ENCODE data around the gene PCDHGA9. TPM values are rescaled to one million over a fixed set of nuclear protein-coding genes. Genes with fewer than 3 reads are reported as not detected.

Gene PCDHGA9
- total and polyA plus RNA-seq, 10 of the 15 experiments (the other 5 are each of a cell fraction or from before 2014, with no cell fraction given), result 0.08 to 0.63 (median 0.29) TPM; not detected in 2

DNA sequence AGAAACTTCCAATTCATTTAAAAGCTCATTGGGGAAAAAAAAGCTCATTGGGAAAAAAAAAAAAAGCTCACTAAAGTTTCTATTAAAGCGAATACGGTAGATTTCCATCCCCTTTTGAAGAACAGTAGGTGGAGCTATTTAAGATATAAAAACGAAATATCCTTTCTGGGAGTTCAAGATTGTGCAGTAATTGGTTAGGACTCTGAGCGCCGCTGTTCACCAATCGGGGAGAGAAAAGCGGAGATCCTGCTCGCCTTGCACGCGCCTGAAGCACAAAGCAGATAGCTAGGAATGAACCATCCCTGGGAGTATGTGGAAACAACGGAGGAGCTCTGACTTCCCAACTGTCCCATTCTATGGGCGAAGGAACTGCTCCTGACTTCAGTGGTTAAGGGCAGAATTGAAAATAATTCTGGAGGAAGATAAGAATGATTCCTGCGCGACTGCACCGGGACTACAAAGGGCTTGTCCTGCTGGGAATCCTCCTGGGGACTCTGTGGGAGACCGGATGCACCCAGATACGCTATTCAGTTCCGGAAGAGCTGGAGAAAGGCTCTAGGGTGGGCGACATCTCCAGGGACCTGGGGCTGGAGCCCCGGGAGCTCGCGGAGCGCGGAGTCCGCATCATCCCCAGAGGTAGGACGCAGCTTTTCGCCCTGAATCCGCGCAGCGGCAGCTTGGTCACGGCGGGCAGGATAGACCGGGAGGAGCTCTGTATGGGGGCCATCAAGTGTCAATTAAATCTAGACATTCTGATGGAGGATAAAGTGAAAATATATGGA, 27.9 kb downstream of the PCDHGA9 start, which contains the start of gene PCDHGA12 (continued):
- TF ChIP-seq CEBPB (IDR thresholded peaks at IDR 0.05; ENCODE audit: borderline replicate concordance in 1 of 2, low read depth in 2 of 2, low read length in 2 of 2) (no peak), IKZF1 (conservative IDR thresholded peaks at IDR 0.05) (0 out of 2 replicates have a peak, but pooled peaks have one; percentile 14), SIX5 (IDR thresholded peaks at IDR 0.05; ENCODE audit: low read depth, low read length, severe bottlenecking) (no peak)
- TF ChIP-seq, protein P1, sequence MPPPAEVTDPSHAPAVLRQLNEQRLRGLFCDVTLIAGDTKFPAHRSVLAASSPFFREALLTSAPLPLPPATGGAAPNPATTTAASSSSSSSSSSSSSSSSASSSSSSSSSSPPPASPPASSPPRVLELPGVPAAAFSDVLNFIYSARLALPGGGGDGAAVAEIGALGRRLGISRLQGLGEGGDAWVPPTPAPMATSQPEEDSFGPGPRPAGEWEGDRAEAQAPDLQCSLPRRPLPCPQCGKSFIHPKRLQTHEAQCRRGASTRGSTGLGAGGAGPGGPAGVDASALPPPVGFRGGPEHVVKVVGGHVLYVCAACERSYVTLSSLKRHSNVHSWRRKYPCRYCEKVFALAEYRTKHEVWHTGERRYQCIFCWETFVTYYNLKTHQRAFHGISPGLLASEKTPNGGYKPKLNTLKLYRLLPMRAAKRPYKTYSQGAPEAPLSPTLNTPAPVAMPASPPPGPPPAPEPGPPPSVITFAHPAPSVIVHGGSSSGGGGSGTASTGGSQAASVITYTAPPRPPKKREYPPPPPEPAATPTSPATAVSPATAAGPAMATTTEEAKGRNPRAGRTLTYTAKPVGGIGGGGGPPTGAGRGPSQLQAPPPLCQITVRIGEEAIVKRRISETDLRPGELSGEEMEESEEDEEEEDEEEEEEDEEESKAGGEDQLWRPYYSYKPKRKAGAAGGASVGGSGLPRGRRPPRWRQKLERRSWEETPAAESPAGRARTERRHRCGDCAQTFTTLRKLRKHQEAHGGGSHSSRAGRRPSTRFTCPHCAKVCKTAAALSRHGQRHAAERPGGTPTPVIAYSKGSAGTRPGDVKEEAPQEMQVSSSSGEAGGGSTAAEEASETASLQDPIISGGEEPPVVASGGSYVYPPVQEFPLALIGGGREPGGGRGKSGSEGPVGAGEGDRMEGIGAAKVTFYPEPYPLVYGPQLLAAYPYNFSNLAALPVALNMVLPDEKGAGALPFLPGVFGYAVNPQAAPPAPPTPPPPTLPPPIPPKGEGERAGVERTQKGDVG (CRISPR knock-in tag; IDR thresholded peaks at IDR 0.05), result no peak
- TF ChIP-seq, protein P2, sequence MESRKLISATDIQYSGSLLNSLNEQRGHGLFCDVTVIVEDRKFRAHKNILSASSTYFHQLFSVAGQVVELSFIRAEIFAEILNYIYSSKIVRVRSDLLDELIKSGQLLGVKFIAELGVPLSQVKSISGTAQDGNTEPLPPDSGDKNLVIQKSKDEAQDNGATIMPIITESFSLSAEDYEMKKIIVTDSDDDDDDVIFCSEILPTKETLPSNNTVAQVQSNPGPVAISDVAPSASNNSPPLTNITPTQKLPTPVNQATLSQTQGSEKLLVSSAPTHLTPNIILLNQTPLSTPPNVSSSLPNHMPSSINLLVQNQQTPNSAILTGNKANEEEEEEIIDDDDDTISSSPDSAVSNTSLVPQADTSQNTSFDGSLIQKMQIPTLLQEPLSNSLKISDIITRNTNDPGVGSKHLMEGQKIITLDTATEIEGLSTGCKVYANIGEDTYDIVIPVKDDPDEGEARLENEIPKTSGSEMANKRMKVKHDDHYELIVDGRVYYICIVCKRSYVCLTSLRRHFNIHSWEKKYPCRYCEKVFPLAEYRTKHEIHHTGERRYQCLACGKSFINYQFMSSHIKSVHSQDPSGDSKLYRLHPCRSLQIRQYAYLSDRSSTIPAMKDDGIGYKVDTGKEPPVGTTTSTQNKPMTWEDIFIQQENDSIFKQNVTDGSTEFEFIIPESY (IDR thresholded peaks at IDR 0.05), result no peak

All from GM12878 (cell line).